Tibial nerve (tissue), 4 donors: ENCODE data around the gene MSANTD1.

Source experiments
- CTCF ChIP-seq, 5 experiments: fragments of 200-600 bp in 3 of 5; fragments of 450-650 bp in 2 of 5; sonication (generic) in 3 of 5; IDR thresholded peaks; one replicate each; pipeline ENCODE4 v1.5.1; 2016 to 2019; ENCODE audit warnings: antibody characterized with exemption in 5 of 5, mild to moderate bottlenecking in 3 of 5, moderate library complexity in 2 of 5
- EP300 ChIP-seq, 2 donors: sonication (generic); formaldehyde crosslinking; IDR thresholded peaks; one replicate each; pipeline ENCODE4 v1.6.1; 2017; ENCODE audit warnings: antibody characterized with exemption in 2 of 2, mild to moderate bottlenecking in 1 of 2

GRCh38 chr4:3287271-3287971 lies 38.5 kb downstream of the MSANTD1 start:
- TF ChIP-seq EP300 (IDR thresholded peaks at IDR 0.05): no peak
- no peak for TF ChIP-seq CTCF (IDR thresholded peaks at IDR 0.05)
